K562 (cell line): ENCODE measurements around the gene MAPK8IP2. TPM values are rescaled to one million over a fixed set of nuclear protein-coding genes. Genes with fewer than 3 reads are reported as not detected.

Experiments
- ATAC-seq: fragments of 200-7000 bp; cut with Tn5 transposase; 3 replicates; pipeline ENCODE4 v1.9.1; 2020; ENCODE audit warnings: moderate library complexity
- BruUV-seq: library from RNA; stranded (reverse); fragments of 400-500 nt; replicated peaks from 2 replicates; lab custom pipeline; 2021; lab: Mats Ljungman, UMichigan
- CTCF ChIA-PET: fragments of 300-600 bp; formaldehyde crosslinking; extraction: SDS; loops from one replicate; lab custom pipeline; 2021; ENCODE audit warnings: low intra/inter-chr PET ratio; lab: Yijun Ruan, JAX
- POLR2A ChIA-PET: fragments of 300-600, 350-650 bp; sonication (Branson Sonifier 250); formaldehyde crosslinking; extraction: SDS; loops from one replicate; lab custom pipeline; 2021; ENCODE audit warnings: antibody characterized with exemption, inconsistent platforms; lab: Yijun Ruan, JAX
- DNase-seq, 4 experiments: peaks; one replicate each; pipeline versions ENCODE4 v3.0.0 to v3.0.0-alpha.2; 2011 to 2018; ENCODE audit warnings: low spot score in 3 of 4, mixed read lengths in 3 of 4; ENCODE audit errors: extremely low read depth in 1 of 4
- FAIRE-seq: peaks from 2 replicates; lab custom pipeline; 2011; peaks lifted over from hg19 to GRCh38; lab: Jason Lieb, UNC
- H2AFZ ChIP-seq: 2 replicates; pipeline ENCODE4 v1.6.0; 2011; ENCODE audit warnings: low read depth, low read length, control low read depth, inconsistent platforms
- H3K27ac ChIP-seq: fragments of 200-600 bp; 3 replicates; pipeline ENCODE4 v1.8.0; 2011; ENCODE audit warnings: low read depth, mild to moderate bottlenecking, control low read depth, inconsistent platforms, low read length, moderate library complexity, mixed read lengths; ENCODE audit errors: extremely low read depth
- H3K27me3 ChIP-seq, 2 experiments: fragments of 300-600 bp in 1 of 2; 2 replicates in 1 of 2; 3 replicates in 1 of 2; pipeline versions ENCODE4 v1.6.0 to v1.8.0; 2011; ENCODE audit warnings: inconsistent platforms in 2 of 2, low read length in 2 of 2, mild to moderate bottlenecking in 1 of 2, mixed read lengths in 1 of 2, moderate library complexity in 1 of 2; ENCODE audit not compliant: control insufficient read depth in 2 of 2, insufficient read depth in 2 of 2
- H3K36me3 ChIP-seq: fragments of 300-600 bp; 3 replicates; pipeline ENCODE4 v1.8.0; 2011; ENCODE audit warnings: mild to moderate bottlenecking, low read length, inconsistent platforms; ENCODE audit not compliant: control insufficient read depth, insufficient read depth
- H3K4me1 ChIP-seq, 2 experiments: fragments of 200-600 bp in 1 of 2; replicated peaks in 1 of 2; 2 replicates in 1 of 2; 3 replicates in 1 of 2; pipeline versions ENCODE4 v1.5.1 to v1.8.0; 2011; ENCODE audit warnings: inconsistent platforms in 2 of 2, low read length in 2 of 2, mild to moderate bottlenecking in 1 of 2, mixed read lengths in 1 of 2, moderate library complexity in 1 of 2; ENCODE audit not compliant: control insufficient read depth in 2 of 2, insufficient read depth in 2 of 2
- H3K4me2 ChIP-seq: 2 replicates; pipeline ENCODE4 v1.6.1; 2011; ENCODE audit warnings: low read length, control low read depth, inconsistent platforms, mixed read lengths; ENCODE audit not compliant: insufficient read depth
- H3K4me3 ChIP-seq: fragments of 200-600 bp; sonication (generic), shearing (Covaris generic); 2 replicates; pipeline ENCODE4 v1.5.1; 2016; ENCODE audit warnings: control low read depth, inconsistent platforms
- H3K79me2 ChIP-seq: fragments of 200-600 bp; 3 replicates; pipeline ENCODE4 v1.8.0; 2011; ENCODE audit warnings: low read length, inconsistent platforms; ENCODE audit not compliant: control insufficient read depth, insufficient read depth
- H3K9ac ChIP-seq, 2 experiments: 2 replicates each; pipeline versions ENCODE4 v1.6.0 to v1.6.1; 2011; ENCODE audit warnings: low read depth in 2 of 2, low read length in 2 of 2, control low read depth in 1 of 2, inconsistent platforms in 1 of 2, mild to moderate bottlenecking in 1 of 2, mixed read lengths in 1 of 2; ENCODE audit not compliant: insufficient read depth in 1 of 2
- H3K9me1 ChIP-seq: one replicate; pipeline ENCODE4 v1.6.0; 2011; ENCODE audit warnings: inconsistent platforms, mild to moderate bottlenecking, low read length, moderate library complexity; ENCODE audit not compliant: control insufficient read depth, insufficient read depth
- H3K9me3 ChIP-seq: replicated peaks from 2 replicates; pipeline ENCODE4 v1.5.1; 2011; ENCODE audit warnings: low read depth, low read length, inconsistent platforms; ENCODE audit not compliant: control insufficient read depth, insufficient read depth
- H4K20me1 ChIP-seq: replicated peaks from 2 replicates; pipeline ENCODE4 v1.6.1; 2011; ENCODE audit warnings: low read length, inconsistent platforms, mixed read lengths; ENCODE audit not compliant: control insufficient read depth, insufficient read depth
- DPF2 ChIP-seq: fragments of 450-650 bp; IDR thresholded peaks from 2 replicates; pipeline ENCODE4 v1.6.1; 2016
- ETV1 ChIP-seq: fragments of 450-650 bp; conservative IDR thresholded peaks from 2 replicates; pipeline ENCODE4 v1.6.1; 2016; ENCODE audit warnings: missing genetic modification characterization, control low read depth, low read depth, missing compliant biosample characterization
- EZH2 ChIP-seq: IDR thresholded peaks from 2 replicates; pipeline ENCODE4 v1.6.1; 2012; ENCODE audit warnings: low read depth, mild to moderate bottlenecking, inconsistent platforms, low read length, borderline replicate concordance
- NCOA1 ChIP-seq: fragments of 450-650 bp; IDR thresholded peaks from 2 replicates; pipeline ENCODE4 v1.6.1; 2016; ENCODE audit warnings: low read depth
- POLR2A ChIP-seq: fragments of 450-650 bp; conservative IDR thresholded peaks from 2 replicates; pipeline ENCODE4 v1.6.1; 2016
- RAD51 ChIP-seq: fragments of 450-650 bp; IDR thresholded peaks from 2 replicates; pipeline ENCODE4 v1.7.1; 2016; ENCODE audit warnings: low read depth, mild to moderate bottlenecking, borderline replicate concordance
- RNF2 ChIP-seq: sonication (generic); IDR thresholded peaks from 2 replicates; pipeline ENCODE4 v1.6.1; 2016
- SPI1 ChIP-seq: IDR thresholded peaks from 2 replicates; pipeline ENCODE4 v1.6.1; 2011; ENCODE audit warnings: low read depth, low read length, control low read depth, borderline replicate concordance
- TAF7 ChIP-seq: fragments of 450-650 bp; IDR thresholded peaks from 2 replicates; pipeline ENCODE4 v1.6.1; 2016; ENCODE audit warnings: missing genetic modification characterization, missing compliant biosample characterization
- XRCC5 ChIP-seq: fragments of 200-400 bp; formaldehyde crosslinking; IDR thresholded peaks from 2 replicates; pipeline ENCODE4 v1.6.1; 2017; ENCODE audit warnings: low read depth, mild to moderate bottlenecking, low read length
- ZNF830 ChIP-seq: fragments of 250-450 bp; sonication (Bioruptor Pico); IDR thresholded peaks from 2 replicates; pipeline ENCODE4 v1.5.0; 2021; ENCODE audit warnings: mild to moderate bottlenecking
- WGBS: fragments of 100-300 bp; shearing (Covaris generic); methylation state at CpG from one replicate; pipeline ENCODE4 v1.1.6; 2016; ENCODE audit warnings: low coverage, mixed read lengths; ENCODE audit not compliant: insufficient coverage; ENCODE audit errors: missing lambda C conversion rate; 5-methylcytosine and 5-hydroxymethylcytosine counted together
- in situ Hi-C: fragments of 300-500 bp; cut with MboI; formaldehyde crosslinking; loops from 4 replicates; pipeline ENCODE4 v1.15.0; 2018; ENCODE audit warnings: inconsistent platforms, mixed read lengths
- intact Hi-C: fragments of 100-400 bp; cut with micrococcal nuclease; formaldehyde crosslinking; loops from 2 replicates; pipeline ENCODE4 v1.14.2; 2022
- polyA plus RNA-seq, 8 experiments: library from polyadenylated mRNA; depleted of rRNA in 4 of 8; stranded (reverse) in 5 of 8; unstranded in 3 of 8; fragments of >200 nt; fragmentation: Nextera tagmentation in 2 of 8; fragmentation: Illumina TruSeq in 1 of 8; extraction: Ambion mirVana in 2 of 8; extraction: Trizol in 1 of 8; gene quantifications; 2 replicates each; pipeline versions ENCODE4 v1.2.1 to v1.2.3, GENCODE V29; 2011 to 2014; ENCODE audit warnings: inconsistent platforms in 1 of 8, missing spikeins in 1 of 8
- total RNA-seq, 7 experiments: library from RNA; depleted of rRNA in 6 of 7; stranded (reverse); fragments of >200 nt in 6 of 7; fragmentation: Illumina TruSeq in 2 of 7; extraction: Trizol in 2 of 7; gene quantifications; 2 replicates each; pipeline versions ENCODE4 v1.2.1 to v1.2.3, GENCODE V29; 2011 to 2021; ENCODE audit warnings: low replicate concordance in 1 of 7

The MAPK8IP2 gene
- total and polyA plus RNA-seq, 9 of the 15 experiments (the other 6 are each of a cell fraction or from before 2014, with no cell fraction given) = 0.01 to 0.47 (median 0.07) TPM; not detected in 2

DNA sequence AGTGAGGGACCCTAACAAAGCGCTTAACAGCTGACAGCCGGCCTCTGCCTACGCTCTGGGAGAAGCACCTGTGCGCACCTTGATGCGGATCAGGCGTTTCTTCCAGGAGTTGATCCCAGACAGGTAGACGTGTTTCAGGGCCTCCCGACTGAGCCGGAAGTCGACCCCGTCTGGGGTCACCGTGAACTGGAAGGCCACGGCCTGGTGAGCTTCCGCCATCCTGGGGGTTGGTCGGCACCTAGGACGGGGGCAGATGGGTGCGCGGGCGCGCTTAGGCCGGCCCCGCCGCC lies 23.0 kb upstream of the MAPK8IP2 start:
- no peaks in the 10 kb centered on the region for H3K27me3 ChIP-seq
- POLR2A ChIA-PET = interaction anchor here (2.0 kb wide), 1 partner anchor 12 kb away, joined by 4 read pairs; no protein-coding TSS in a partner anchor
- H3K27ac ChIP-seq = no peak overlapping the region
- DNase-seq (no peak), ATAC-seq (no peak), FAIRE-seq (no peak)
- H3K4me2 ChIP-seq = no peak overlapping the region
- WGBS = 65% methylated on average over 10 of the region's 23 CpGs
- no peak for TF ChIP-seq SPI1
- TF ChIP-seq RNF2 = no peak
- TF ChIP-seq EZH2 = no peak
- TF ChIP-seq ETV1 (tag) = no peak
- no peak for TF ChIP-seq RAD51
- TF ChIP-seq POLR2A = no peak
- no peak for TF ChIP-seq DPF2
- no peak for TF ChIP-seq TAF7 (tag)
- TF ChIP-seq NCOA1 = no peak
- TF ChIP-seq ZNF830 = no peak
- no peak for TF ChIP-seq XRCC5
- CTCF ChIA-PET = interaction anchor here (2.8 to 3.2 kb wide), 2 partner anchors 43 to 114 kb away, joined by 41 to 51 read pairs; no protein-coding TSS in a partner anchor
- no peaks in the 10 kb centered on the region for H4K20me1 ChIP-seq
- no peaks in the 10 kb centered on the region for H3K9me1 ChIP-seq
- in situ Hi-C loops = loop anchor here (5.0 kb wide), 1 partner anchor 35 kb away; no protein-coding TSS in a partner anchor
- intact Hi-C loops = no loop called here
- no TSS peak for BruUV-seq
- no peak overlapping the region for H2AFZ ChIP-seq
- H3K9me3 ChIP-seq = no peaks in the 10 kb centered on the region
- peaks cover 6% of the 10 kb centered on the region; the same call in 2 of the 3 replicates for H3K79me2 ChIP-seq
- H3K4me1 ChIP-seq = peaks cover 4 to 23% of the 10 kb centered on the region in 2 experiments; a peak in 3 of 5 replicates
- no peak overlapping the region for H3K4me3 ChIP-seq
- no peaks in the 10 kb centered on the region; the same call in 2 of the 3 replicates for H3K36me3 ChIP-seq
- H3K9ac ChIP-seq = no peak overlapping the region
